Measurements from ENCODE around the gene MAGI1.

MAGI1 gene

GRCh38 chr3:66012711-66013110 is 26.0 kb downstream of the MAGI1 start:
- no peak for DNase-seq (ENCODE audit: low read depth)

- DNase-seq (ENCODE audit: low read depth): no peak
These were observed 27.7 kb downstream of the MAGI1 start for GRCh38 chr3:66010739-66011655.

GRCh38 chr3:66010348-66010738 is 28.4 kb downstream of the MAGI1 start:
- DNase-seq (ENCODE audit: low read depth): no peak

GRCh38 chr3:66004244-66004643 is 34.5 kb downstream of the MAGI1 start:
- no peak for DNase-seq (ENCODE audit: low read depth)

GRCh38 chr3:66001626-66002025 is 37.1 kb downstream of the MAGI1 start:
- DNase-seq (ENCODE audit: low read depth): no peak

- DNase-seq (ENCODE audit: low read depth): no peak
These were observed 38.2 kb downstream of the MAGI1 start for GRCh38 chr3:66000506-66000905.

GRCh38 chr3:65999606-66000005 is 39.1 kb downstream of the MAGI1 start:
- DNase-seq (ENCODE audit: low read depth): no peak

GRCh38 chr3:65996589-65996988 is 42.1 kb downstream of the MAGI1 start:
- no peak for DNase-seq (ENCODE audit: low read depth)

- no peak for DNase-seq (ENCODE audit: low read depth)
These were observed 43.2 kb downstream of the MAGI1 start for GRCh38 chr3:65995515-65995914.

- DNase-seq (ENCODE audit: low read depth): peak; percentile 23
These were observed 43.7 kb downstream of the MAGI1 start for GRCh38 chr3:65995030-65995429.

GRCh38 chr3:65993134-65993900 is 45.4 kb downstream of the MAGI1 start:
- no peak for DNase-seq (ENCODE audit: low read depth)

- no peak for DNase-seq (ENCODE audit: low read depth)
These were observed 46.6 kb downstream of the MAGI1 start for GRCh38 chr3:65992106-65992505.

- DNase-seq (ENCODE audit: low read depth): no peak
These were observed 50.1 kb downstream of the MAGI1 start for GRCh38 chr3:65988411-65989180.

- DNase-seq (ENCODE audit: low read depth): no peak
These were observed 52.4 kb downstream of the MAGI1 start for GRCh38 chr3:65986285-65986684.

- DNase-seq (ENCODE audit: low read depth): no peak
These were observed 53.7 kb downstream of the MAGI1 start for GRCh38 chr3:65984975-65985374.

GRCh38 chr3:65983100-65983499 is 55.6 kb downstream of the MAGI1 start:
- DNase-seq (ENCODE audit: low read depth): no peak

GRCh38 chr3:65979731-65980130 is 59.0 kb downstream of the MAGI1 start:
- DNase-seq (ENCODE audit: low read depth): peak; percentile 37

- peak; percentile 16 for DNase-seq (ENCODE audit: low read depth)
These were observed 59.6 kb downstream of the MAGI1 start for GRCh38 chr3:65979162-65979561.

GRCh38 chr3:65978116-65978515 is 60.6 kb downstream of the MAGI1 start:
- no peak for DNase-seq (ENCODE audit: low read depth)

GRCh38 chr3:65975032-65975431 is 63.7 kb downstream of the MAGI1 start:
- no peak for DNase-seq (ENCODE audit: low read depth)

- no peak for DNase-seq (ENCODE audit: low read depth)
These were observed 64.2 kb downstream of the MAGI1 start for GRCh38 chr3:65974509-65974908.

GRCh38 chr3:65972765-65973164 is 66.0 kb downstream of the MAGI1 start:
- DNase-seq (ENCODE audit: low read depth): no peak

All from HS-5 (cell line).